IPS-18a (cell line): ENCODE measurements around the gene FAM210B.
A peak's percentile ranks its signal among the peaks of the same experiment; 100 is the strongest.
"Not testable (repeated sequence)": the region's sequence is repeated elsewhere in the genome, so short reads cannot be mapped to it uniquely, and the experiment has no call there.

Experiments
- H3K27ac ChIP-seq: one replicate; pipeline ENCODE4 v1.5.1; 2013; ENCODE audit warnings: low read length
- H3K27me3 ChIP-seq: one replicate; pipeline ENCODE4 v1.6.1; 2013; ENCODE audit warnings: mild to moderate bottlenecking, low read length; ENCODE audit not compliant: control insufficient read depth, insufficient read depth
- H3K36me3 ChIP-seq: one replicate; pipeline ENCODE4 v1.6.1; 2013; ENCODE audit warnings: low read depth, low read length; ENCODE audit not compliant: control insufficient read depth
- H3K4me1 ChIP-seq: one replicate; pipeline ENCODE4 v1.6.1; 2013; ENCODE audit warnings: low read depth, low read length; ENCODE audit not compliant: control insufficient read depth
- H3K4me3 ChIP-seq: one replicate; pipeline ENCODE4 v1.5.1; 2013; ENCODE audit warnings: low read length
- H3K9ac ChIP-seq: one replicate; pipeline ENCODE4 v1.6.1; 2013; ENCODE audit warnings: mild to moderate bottlenecking, low read length, moderate library complexity
- H3K9me3 ChIP-seq: one replicate; pipeline ENCODE4 v1.6.1; 2013; ENCODE audit warnings: low read depth, low read length; ENCODE audit not compliant: control insufficient read depth

Gene FAM210B, protein sequence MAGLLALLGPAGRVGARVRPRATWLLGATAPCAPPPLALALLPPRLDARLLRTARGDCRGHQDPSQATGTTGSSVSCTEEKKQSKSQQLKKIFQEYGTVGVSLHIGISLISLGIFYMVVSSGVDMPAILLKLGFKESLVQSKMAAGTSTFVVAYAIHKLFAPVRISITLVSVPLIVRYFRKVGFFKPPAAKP

GRCh38 chr20:56358600-56359211 lies at the start of gene FAM210B:
FAM210B (plus strand) TSS chr20:56358974; CDS start chr20:56359006, 32 bp downstream.
- Histone ChIP-seq H3K27me3 (peaks cover 14% of the 10 kb centered on the region), H3K9me3 (no peaks in the 10 kb centered on the region), H3K36me3 (no peaks in the 10 kb centered on the region), H3K27ac (no peak within 1 kb of the TSS), H3K4me1 (peaks cover 16% of the 10 kb centered on the region), H3K9ac (peak within 1 kb of the TSS; percentile 45), H3K4me3 (peak within 1 kb of the TSS; percentile 75)

DNA sequence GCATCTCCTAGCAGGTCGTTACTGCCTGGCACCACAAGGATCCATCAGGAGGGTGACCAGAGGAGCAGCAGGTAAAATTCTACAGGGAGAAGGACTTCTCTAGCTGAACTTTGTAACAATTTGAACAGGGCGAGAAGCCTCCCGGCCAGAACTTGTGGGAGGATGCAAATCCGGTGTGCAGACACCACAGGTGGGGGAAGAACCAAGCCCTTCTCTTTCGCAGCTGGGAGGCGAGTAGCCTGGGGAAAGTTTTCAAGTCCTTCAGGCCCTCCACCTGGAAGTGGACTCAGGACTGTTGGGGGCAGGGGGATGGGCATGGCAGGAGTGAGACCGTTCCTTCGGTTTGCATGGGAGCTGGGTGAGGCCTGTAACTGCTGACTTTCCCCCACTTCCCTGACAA lies 42.7 kb upstream of the FAM210B start:
- Histone ChIP-seq H3K27me3 (no peaks in the 10 kb centered on the region), H3K9ac (no peak overlapping the region), H3K4me3 (no peak overlapping the region), H3K4me1 (no peaks in the 10 kb centered on the region), H3K36me3 (no peaks in the 10 kb centered on the region), H3K9me3 (peaks cover 61% of the 10 kb centered on the region), H3K27ac (no peak overlapping the region)

DNA sequence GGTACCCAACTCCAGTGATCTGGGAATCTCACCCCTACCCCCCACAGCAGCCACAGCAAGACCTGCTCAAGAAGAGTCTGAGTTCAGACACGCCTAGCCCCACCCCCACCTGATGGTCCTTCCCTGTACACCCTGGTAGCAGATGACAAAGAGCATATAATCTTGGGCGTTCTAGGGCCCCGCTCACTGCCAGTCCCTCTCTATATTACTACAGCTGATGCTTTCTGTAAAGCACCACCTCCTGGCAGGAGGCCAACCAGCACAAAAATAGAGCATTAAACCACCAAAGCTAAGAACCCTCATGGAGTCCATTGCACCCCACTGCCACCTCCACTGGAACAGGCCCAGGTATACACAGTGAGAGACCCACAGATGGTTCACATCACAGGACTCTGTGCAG lies 42.3 kb upstream of the FAM210B start:
- H3K36me3 ChIP-seq, result no peaks in the 10 kb centered on the region
- H3K4me3 ChIP-seq, result no peak overlapping the region
- peaks cover 56% of the 10 kb centered on the region for H3K9me3 ChIP-seq
- no peaks in the 10 kb centered on the region for H3K4me1 ChIP-seq
- no peak overlapping the region for H3K9ac ChIP-seq
- H3K27me3 ChIP-seq, result no peaks in the 10 kb centered on the region
- no peak overlapping the region for H3K27ac ChIP-seq

DNA sequence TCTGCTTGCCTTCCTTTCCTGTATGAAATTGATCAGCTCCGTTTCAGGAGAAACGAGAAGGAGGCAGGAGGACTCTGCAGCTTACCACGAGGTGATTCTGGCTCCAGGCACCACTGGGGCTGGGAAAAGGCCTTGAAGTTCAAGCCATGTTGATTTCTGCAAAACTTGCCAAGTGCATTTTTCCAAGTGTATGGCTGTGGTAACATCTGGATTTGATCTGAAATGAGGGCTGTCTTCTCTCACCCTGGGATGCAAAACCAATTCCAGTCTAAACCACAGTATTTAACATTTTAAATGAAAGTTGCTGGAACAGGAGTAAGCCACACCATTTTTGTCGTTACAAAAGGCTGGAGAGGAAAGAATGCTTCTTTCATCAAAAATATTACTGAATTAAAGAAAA lies 36.1 kb upstream of the FAM210B start:
- H3K9me3 ChIP-seq, result peaks cover 53% of the 10 kb centered on the region
- H3K4me3 ChIP-seq, result no peak overlapping the region
- no peak overlapping the region for H3K27ac ChIP-seq
- no peaks in the 10 kb centered on the region for H3K4me1 ChIP-seq
- H3K9ac ChIP-seq, result no peak overlapping the region
- H3K27me3 ChIP-seq, result no peaks in the 10 kb centered on the region
- H3K36me3 ChIP-seq, result no peaks in the 10 kb centered on the region

GRCh38 chr20:56323206-56323605 lies 35.6 kb upstream of the FAM210B start:
- H3K4me1 ChIP-seq, result no peaks in the 10 kb centered on the region
- no peaks in the 10 kb centered on the region for H3K27me3 ChIP-seq
- no peak overlapping the region for H3K4me3 ChIP-seq
- peaks cover 49% of the 10 kb centered on the region for H3K9me3 ChIP-seq
- no peaks in the 10 kb centered on the region for H3K36me3 ChIP-seq
- H3K27ac ChIP-seq, result no peak overlapping the region
- no peak overlapping the region for H3K9ac ChIP-seq

DNA sequence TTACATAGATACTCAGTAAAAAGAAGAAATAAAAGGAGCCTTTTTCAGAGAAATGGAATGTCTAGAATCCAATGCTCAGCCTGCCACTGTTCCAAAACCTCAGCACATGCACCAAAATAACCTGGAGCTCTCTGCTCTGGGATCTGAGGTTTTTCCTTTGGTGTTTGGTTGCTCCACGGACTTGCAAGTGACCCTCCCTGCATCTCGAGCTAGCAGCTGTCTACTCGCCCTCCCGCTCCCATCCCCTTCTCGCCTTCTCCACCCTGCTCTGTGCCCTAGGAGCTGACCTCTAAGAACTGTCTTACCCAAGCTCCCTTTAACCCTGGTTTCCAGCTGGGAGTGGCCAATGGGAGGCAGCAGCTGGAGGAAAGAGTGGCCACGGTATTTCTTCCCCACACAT lies 35.1 kb upstream of the FAM210B start:
- H3K9ac ChIP-seq, result no peak overlapping the region
- H3K4me3 ChIP-seq, result no peak overlapping the region
- no peak overlapping the region for H3K27ac ChIP-seq
- no peaks in the 10 kb centered on the region for H3K27me3 ChIP-seq
- no peaks in the 10 kb centered on the region for H3K36me3 ChIP-seq
- peaks cover 47% of the 10 kb centered on the region for H3K9me3 ChIP-seq
- no peaks in the 10 kb centered on the region for H3K4me1 ChIP-seq

DNA sequence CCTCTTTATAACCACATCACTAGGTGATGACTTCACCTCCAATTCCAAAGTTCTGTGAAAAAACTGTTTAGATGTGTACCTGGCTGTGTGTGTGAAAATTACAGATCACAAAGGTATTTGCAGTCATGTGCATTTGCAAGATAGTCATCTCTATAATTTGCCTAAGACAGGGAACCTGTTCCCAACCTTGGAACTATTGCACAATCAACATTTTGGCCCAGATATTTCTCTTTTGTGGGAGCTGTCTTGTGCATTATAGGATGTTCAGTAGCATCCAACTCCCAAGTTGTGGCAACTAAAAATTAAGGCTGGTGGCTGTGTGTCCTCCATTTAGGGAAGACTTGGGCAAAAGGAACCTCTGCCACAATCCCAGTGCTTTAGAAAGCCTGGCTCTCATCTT lies 34.0 kb upstream of the FAM210B start:
- Histone ChIP-seq H3K9ac (no peak overlapping the region), H3K27ac (no peak overlapping the region), H3K36me3 (no peaks in the 10 kb centered on the region), H3K4me1 (no peaks in the 10 kb centered on the region), H3K27me3 (no peaks in the 10 kb centered on the region), H3K4me3 (no peak overlapping the region), H3K9me3 (peaks cover 56% of the 10 kb centered on the region)

- H3K9ac ChIP-seq, result no peak overlapping the region
- H3K4me1 ChIP-seq, result no peaks in the 10 kb centered on the region
- H3K27ac ChIP-seq, result no peak overlapping the region
- H3K4me3 ChIP-seq, result no peak overlapping the region
- no peaks in the 10 kb centered on the region for H3K36me3 ChIP-seq
- H3K27me3 ChIP-seq, result no peaks in the 10 kb centered on the region
- H3K9me3 ChIP-seq, result peaks cover 73% of the 10 kb centered on the region
Observed at GRCh38 chr20:56328861-56329260, 29.9 kb upstream of the FAM210B start.

DNA sequence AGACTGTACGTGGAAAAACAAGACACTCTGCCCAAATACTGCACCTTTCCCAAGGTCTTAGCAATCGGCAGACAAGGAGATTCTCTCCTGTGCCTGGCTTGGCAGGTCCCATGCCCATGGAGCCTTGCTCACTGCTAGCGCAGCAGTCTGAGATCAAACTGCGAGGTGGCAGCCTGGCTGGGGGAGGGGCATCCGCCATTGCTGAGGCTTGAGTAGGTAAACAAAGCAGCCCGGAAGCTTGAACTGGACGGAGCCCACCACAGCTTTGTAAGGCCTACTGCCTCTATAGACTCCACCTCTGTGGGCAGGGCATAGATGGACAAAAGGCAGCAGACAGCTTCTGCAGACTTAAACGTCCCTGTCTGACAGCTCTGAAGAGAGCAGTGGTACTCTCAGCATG lies 22.1 kb upstream of the FAM210B start:
- not testable (repeated sequence) for H3K27me3 ChIP-seq, H3K4me1 ChIP-seq, H3K9ac ChIP-seq, H3K4me3 ChIP-seq, H3K27ac ChIP-seq, H3K36me3 ChIP-seq
- H3K9me3 ChIP-seq, result peaks cover 30% of the 10 kb centered on the region

DNA sequence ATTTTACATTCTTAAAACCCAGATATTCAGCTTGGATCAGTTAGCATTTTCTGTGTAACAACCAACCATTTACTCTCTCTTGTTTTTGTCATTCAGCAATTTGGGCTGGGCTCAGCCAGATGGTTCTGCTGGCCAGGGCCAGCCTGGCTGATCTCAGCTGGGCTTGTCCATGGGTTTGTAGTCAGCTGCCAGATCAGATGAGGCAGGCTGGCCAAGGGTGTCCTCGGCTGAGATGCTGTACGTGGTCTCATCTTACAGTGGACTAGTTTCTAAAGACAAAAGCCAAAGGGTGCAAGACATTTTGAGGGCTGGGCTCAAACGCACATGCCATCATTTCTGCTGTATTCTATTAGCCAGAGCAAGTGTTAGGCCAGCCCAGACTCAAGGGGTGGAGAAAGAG lies 16.0 kb upstream of the FAM210B start:
- Histone ChIP-seq H3K9me3 (peaks cover 4% of the 10 kb centered on the region), H3K27me3 (peaks cover 47% of the 10 kb centered on the region), H3K36me3 (no peaks in the 10 kb centered on the region), H3K4me3 (no peak overlapping the region), H3K4me1 (peaks cover 6% of the 10 kb centered on the region), H3K9ac (no peak overlapping the region), H3K27ac (no peak overlapping the region)

- Histone ChIP-seq H3K27me3 (peaks cover 56% of the 10 kb centered on the region), H3K9ac (no peak overlapping the region), H3K27ac (no peak overlapping the region), H3K4me1 (peaks cover 17% of the 10 kb centered on the region), H3K9me3 (peaks cover 4% of the 10 kb centered on the region), H3K36me3 (no peaks in the 10 kb centered on the region), H3K4me3 (peak overlapping the region; percentile 47)
Observed at GRCh38 chr20:56343861-56344381, 14.9 kb upstream of the FAM210B start.

- Histone ChIP-seq H3K36me3 (no peaks in the 10 kb centered on the region), H3K4me3 (no peak overlapping the region), H3K27ac (no peak overlapping the region), H3K4me1 (peaks cover 18% of the 10 kb centered on the region), H3K9me3 (no peaks in the 10 kb centered on the region), H3K9ac (no peak overlapping the region), H3K27me3 (peaks cover 74% of the 10 kb centered on the region)
Observed at GRCh38 chr20:56345911-56346310, 12.9 kb upstream of the FAM210B start.
